OCI-LY1 (cell line): ENCODE results near the gene ASCL2.

Source experiments
- H2AFZ ChIP-seq: fragments of 200-600 bp; sonication (generic), shearing (Covaris generic); 2 replicates; pipeline ENCODE4 v1.6.0; 2014; ENCODE audit warnings: antibody characterized with exemption, mild to moderate bottlenecking, low read length
- H3F3A ChIP-seq: fragments of 200-600 bp; sonication (generic), shearing (Covaris generic); 2 replicates; pipeline ENCODE4 v1.6.0; 2014; ENCODE audit warnings: mild to moderate bottlenecking, antibody characterized with exemption, low read length, moderate library complexity; ENCODE audit not compliant: insufficient read depth
- H3K27ac ChIP-seq: fragments of 200-600 bp; sonication (generic); 2 replicates; pipeline ENCODE4 v1.5.1; 2014; ENCODE audit warnings: low read length, mixed run types, mild to moderate bottlenecking, low read depth; ENCODE audit not compliant: poor library complexity, severe bottlenecking
- H3K27me3 ChIP-seq: fragments of 200-600 bp; sonication (generic); 2 replicates; pipeline ENCODE4 v1.6.0; 2014; ENCODE audit warnings: antibody characterized with exemption, mild to moderate bottlenecking, low read length, moderate library complexity; ENCODE audit not compliant: insufficient read depth
- H3K36me3 ChIP-seq: fragments of 200-600 bp; sonication (generic); 2 replicates; pipeline ENCODE4 v1.6.1; 2014; ENCODE audit warnings: mild to moderate bottlenecking, antibody characterized with exemption, low read length, moderate library complexity, mixed read lengths; ENCODE audit not compliant: insufficient read depth
- H3K4me1 ChIP-seq: fragments of 200-600 bp; sonication (generic); 2 replicates; pipeline ENCODE4 v1.5.1; 2014; ENCODE audit warnings: mild to moderate bottlenecking, low read length, moderate library complexity; ENCODE audit not compliant: insufficient read depth, severe bottlenecking
- H3K4me2 ChIP-seq: fragments of 200-600 bp; sonication (generic), shearing (Covaris generic); 2 replicates; pipeline ENCODE4 v1.6.1; 2014; ENCODE audit warnings: low read length
- H3K4me3 ChIP-seq: fragments of 200-600 bp; sonication (generic); 2 replicates; pipeline ENCODE4 v1.5.1; 2014; ENCODE audit warnings: low read length, low read depth, mild to moderate bottlenecking, mixed read lengths; ENCODE audit not compliant: poor library complexity, severe bottlenecking
- H3K79me2 ChIP-seq: fragments of 200-600 bp; shearing (Covaris generic); 2 replicates; pipeline ENCODE4 v1.6.1; 2016; ENCODE audit warnings: mixed run types, low read length, mixed read lengths; ENCODE audit not compliant: insufficient read depth
- H3K9ac ChIP-seq: fragments of 200-600 bp; sonication (generic), shearing (Covaris generic); 2 replicates; pipeline ENCODE4 v1.6.1; 2014; ENCODE audit warnings: mild to moderate bottlenecking, low read length, mixed read lengths
- H3K9me2 ChIP-seq: fragments of 200-600 bp; sonication (generic), shearing (Covaris generic); 2 replicates; pipeline ENCODE4 v1.6.1; 2014; ENCODE audit warnings: low read depth, mild to moderate bottlenecking, low read length, mixed read lengths
- H3K9me3 ChIP-seq: fragments of 200-600 bp; shearing (Covaris generic); 2 replicates; pipeline ENCODE4 v1.6.1; 2014; ENCODE audit warnings: low read length, mixed read lengths
- H4K20me1 ChIP-seq: fragments of 200-600 bp; sonication (generic), shearing (Covaris generic); 2 replicates; pipeline ENCODE4 v1.6.0; 2016; ENCODE audit warnings: mild to moderate bottlenecking, low read length; ENCODE audit not compliant: insufficient read depth
- EZH2 ChIP-seq: fragments of 200-600 bp; sonication (generic), shearing (Covaris generic); IDR thresholded peaks from 2 replicates; pipeline ENCODE4 v1.8.0; 2017; ENCODE audit warnings: borderline replicate concordance, mixed run types, mild to moderate bottlenecking, antibody characterized with exemption, low read length, moderate library complexity, mixed read lengths
- TF ChIP-seq, protein P1 (sequence below): fragments of 200-600 bp; sonication (generic), shearing (Covaris generic); IDR thresholded peaks from 2 replicates; pipeline ENCODE4 v1.5.1; 2017; ENCODE audit warnings: mild to moderate bottlenecking, antibody characterized with exemption, low read length, moderate library complexity, mixed read lengths

The ASCL2 gene

DNA sequence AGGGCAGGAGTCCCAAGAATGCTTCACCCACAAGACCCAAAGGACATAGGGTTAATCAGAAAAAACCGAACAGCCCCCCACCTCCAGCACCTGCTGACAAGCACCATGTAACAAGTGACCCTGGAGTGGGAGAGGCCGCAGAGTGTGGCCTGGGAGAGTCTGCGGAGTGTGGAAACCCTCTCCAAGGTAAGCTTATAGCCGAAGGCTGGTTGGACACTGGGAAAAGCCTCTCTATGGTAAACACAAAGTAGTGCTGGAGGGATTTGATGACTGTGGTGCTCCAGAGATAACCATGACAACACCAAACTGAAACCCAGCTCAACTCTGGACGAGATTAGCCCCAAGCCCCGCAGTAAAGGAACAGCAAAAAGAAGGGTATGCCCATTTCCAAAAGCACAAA lies 19.2 kb downstream of the ASCL2 start:
- Histone ChIP-seq H3K79me2 (no peaks in the 10 kb centered on the region), H3K4me3 (no peak overlapping the region), H3K9me2 (no peaks in the 10 kb centered on the region), H3K9ac (no peak overlapping the region), H3K4me2 (no peak overlapping the region), H4K20me1 (no peaks in the 10 kb centered on the region), H3K9me3 (no peaks in the 10 kb centered on the region), H3K27ac (no peak overlapping the region), H3F3A (no peaks in the 10 kb centered on the region), H3K27me3 (no peaks in the 10 kb centered on the region), H3K36me3 (no peaks in the 10 kb centered on the region), H3K4me1 (no peaks in the 10 kb centered on the region), H2AFZ (no peak overlapping the region)
- no peak for TF ChIP-seq EZH2
- TF ChIP-seq, protein P1, sequence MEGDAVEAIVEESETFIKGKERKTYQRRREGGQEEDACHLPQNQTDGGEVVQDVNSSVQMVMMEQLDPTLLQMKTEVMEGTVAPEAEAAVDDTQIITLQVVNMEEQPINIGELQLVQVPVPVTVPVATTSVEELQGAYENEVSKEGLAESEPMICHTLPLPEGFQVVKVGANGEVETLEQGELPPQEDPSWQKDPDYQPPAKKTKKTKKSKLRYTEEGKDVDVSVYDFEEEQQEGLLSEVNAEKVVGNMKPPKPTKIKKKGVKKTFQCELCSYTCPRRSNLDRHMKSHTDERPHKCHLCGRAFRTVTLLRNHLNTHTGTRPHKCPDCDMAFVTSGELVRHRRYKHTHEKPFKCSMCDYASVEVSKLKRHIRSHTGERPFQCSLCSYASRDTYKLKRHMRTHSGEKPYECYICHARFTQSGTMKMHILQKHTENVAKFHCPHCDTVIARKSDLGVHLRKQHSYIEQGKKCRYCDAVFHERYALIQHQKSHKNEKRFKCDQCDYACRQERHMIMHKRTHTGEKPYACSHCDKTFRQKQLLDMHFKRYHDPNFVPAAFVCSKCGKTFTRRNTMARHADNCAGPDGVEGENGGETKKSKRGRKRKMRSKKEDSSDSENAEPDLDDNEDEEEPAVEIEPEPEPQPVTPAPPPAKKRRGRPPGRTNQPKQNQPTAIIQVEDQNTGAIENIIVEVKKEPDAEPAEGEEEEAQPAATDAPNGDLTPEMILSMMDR: no peak

DNA sequence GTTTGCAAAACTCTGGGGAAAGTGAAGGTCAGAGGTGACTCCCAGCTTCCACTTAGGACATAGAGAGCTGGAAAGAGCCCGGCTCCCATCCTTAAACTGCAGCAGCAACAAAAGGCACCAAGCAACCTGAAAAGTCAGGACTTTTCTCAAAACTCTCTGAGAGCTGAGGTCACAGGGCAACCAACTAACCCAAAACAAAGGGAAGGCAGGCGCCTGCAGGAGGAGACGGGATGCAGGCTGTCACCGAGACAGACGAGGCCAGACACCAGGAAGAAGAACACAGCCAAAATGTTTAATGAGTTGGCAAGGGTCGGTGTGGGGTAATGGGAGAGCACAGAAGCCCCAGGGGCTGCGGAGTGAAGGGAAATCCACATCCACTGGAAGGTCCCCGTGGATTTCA lies 19.9 kb downstream of the ASCL2 start:
- H2AFZ ChIP-seq: no peak overlapping the region
- no peaks in the 10 kb centered on the region for H3K27me3 ChIP-seq

DNA sequence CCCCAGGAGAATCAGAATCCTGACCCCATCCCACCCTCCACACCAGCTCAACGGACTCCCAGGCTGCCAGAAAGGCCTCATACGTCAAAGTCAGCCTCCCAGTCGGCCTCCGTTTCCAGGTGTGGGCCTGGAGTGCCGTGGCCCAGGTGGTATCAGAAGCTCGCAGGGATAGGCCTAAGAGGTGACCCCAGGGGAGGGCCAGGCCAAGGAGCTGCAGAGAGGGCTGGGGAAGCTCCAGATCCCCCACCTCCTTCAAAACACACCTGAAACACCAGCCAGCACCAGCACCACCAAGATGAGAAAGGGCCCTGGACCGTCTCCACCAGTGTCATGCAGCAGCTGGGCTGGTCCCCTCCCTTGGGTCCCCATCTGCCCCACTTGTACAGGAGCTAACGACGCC lies 20.3 kb downstream of the ASCL2 start:
- no peaks in the 10 kb centered on the region for H3K36me3 ChIP-seq
- no peak overlapping the region for H3K4me3 ChIP-seq
- H3K4me1 ChIP-seq: no peaks in the 10 kb centered on the region
- no peak overlapping the region for H3K27ac ChIP-seq
- H3K4me2 ChIP-seq: no peak overlapping the region
- H3F3A ChIP-seq: no peaks in the 10 kb centered on the region
- no peaks in the 10 kb centered on the region for H3K9me3 ChIP-seq
- H4K20me1 ChIP-seq: no peaks in the 10 kb centered on the region
- TF ChIP-seq, protein P1: no peak
- no peak for TF ChIP-seq EZH2
- no peak overlapping the region for H3K9ac ChIP-seq
- no peaks in the 10 kb centered on the region for H3K9me2 ChIP-seq
- no peak overlapping the region for H2AFZ ChIP-seq
- H3K79me2 ChIP-seq: no peaks in the 10 kb centered on the region
- H3K27me3 ChIP-seq: no peaks in the 10 kb centered on the region

More for the DNA sequence above, 19.9 kb downstream of the ASCL2 start:
- no peak for TF ChIP-seq EZH2
- TF ChIP-seq, protein P1: no peak
- Histone ChIP-seq H3K4me1 (no peaks in the 10 kb centered on the region), H3K79me2 (no peaks in the 10 kb centered on the region), H3K36me3 (no peaks in the 10 kb centered on the region), H3K9me3 (no peaks in the 10 kb centered on the region), H3K27ac (no peak overlapping the region), H3K4me3 (no peak overlapping the region), H3K4me2 (no peak overlapping the region), H3K9me2 (no peaks in the 10 kb centered on the region), H4K20me1 (no peaks in the 10 kb centered on the region), H3K9ac (no peak overlapping the region), H3F3A (no peaks in the 10 kb centered on the region)
